Large intestine (tissue), 12 donors: ENCODE measurements around the gene CACNA1S. TPM values are rescaled to one million over a fixed set of nuclear protein-coding genes. Genes with fewer than 3 reads are reported as not detected.

ENCODE experiments used
- DNase-seq, 2 donors: peaks; one replicate each; pipeline versions ENCODE4 v3.0.0 to v3.0.0-alpha.2; 2013
- H3K27ac ChIP-seq: one replicate; pipeline ENCODE4 v1.5.1; 2013; ENCODE audit warnings: low read length
- H3K27me3 ChIP-seq: 2 replicates; pipeline ENCODE4 v1.6.1; 2013; ENCODE audit warnings: low read length; ENCODE audit not compliant: control insufficient read depth, insufficient read depth
- H3K36me3 ChIP-seq: 2 replicates; pipeline ENCODE4 v1.6.1; 2013; ENCODE audit warnings: low read length; ENCODE audit not compliant: control insufficient read depth, insufficient read depth
- H3K4me1 ChIP-seq: one replicate; pipeline ENCODE4 v1.6.1; 2013; ENCODE audit warnings: low read length; ENCODE audit not compliant: control insufficient read depth, insufficient read depth
- H3K4me3 ChIP-seq: one replicate; pipeline ENCODE4 v1.5.1; 2013; ENCODE audit warnings: low read length
- H3K9me3 ChIP-seq: one replicate; pipeline ENCODE4 v1.6.1; 2013; ENCODE audit warnings: mild to moderate bottlenecking, low read depth, low read length, moderate library complexity; ENCODE audit not compliant: control insufficient read depth
- WGBS: methylation state at CpG from one replicate; pipeline ENCODE4 v1.1.5; 2013; ENCODE audit warnings: low lambda C conversion rate; ENCODE audit not compliant: insufficient coverage; 5-methylcytosine and 5-hydroxymethylcytosine counted together
- long read RNA-seq, 11 donors: transcript quantifications; one replicate each; lab custom pipeline, GENCODE V29; 2026
- polyA plus RNA-seq: library from polyadenylated mRNA; unstranded; fragments of 120-200 nt; gene quantifications from one replicate; pipeline ENCODE4 v1.2.1, GENCODE V29; 2013

Gene CACNA1S
- polyA plus RNA-seq, result 0.15 TPM
- long read RNA-seq, donor 1, result 0 reads
- long read RNA-seq, donor 2, result 0 reads
- long read RNA-seq, donor 3, result 0 reads
- long read RNA-seq, donor 4, result 0 reads
- long read RNA-seq, donor 5, result 0 reads
- long read RNA-seq, donor 6, result 0 reads
- long read RNA-seq, donor 7, result 0 reads
- long read RNA-seq, donor 8, result 0 reads
- long read RNA-seq, donor 9, result 0 reads
- long read RNA-seq, donor 10, result 0 reads
- long read RNA-seq, donor 11, result 0 reads

DNA sequence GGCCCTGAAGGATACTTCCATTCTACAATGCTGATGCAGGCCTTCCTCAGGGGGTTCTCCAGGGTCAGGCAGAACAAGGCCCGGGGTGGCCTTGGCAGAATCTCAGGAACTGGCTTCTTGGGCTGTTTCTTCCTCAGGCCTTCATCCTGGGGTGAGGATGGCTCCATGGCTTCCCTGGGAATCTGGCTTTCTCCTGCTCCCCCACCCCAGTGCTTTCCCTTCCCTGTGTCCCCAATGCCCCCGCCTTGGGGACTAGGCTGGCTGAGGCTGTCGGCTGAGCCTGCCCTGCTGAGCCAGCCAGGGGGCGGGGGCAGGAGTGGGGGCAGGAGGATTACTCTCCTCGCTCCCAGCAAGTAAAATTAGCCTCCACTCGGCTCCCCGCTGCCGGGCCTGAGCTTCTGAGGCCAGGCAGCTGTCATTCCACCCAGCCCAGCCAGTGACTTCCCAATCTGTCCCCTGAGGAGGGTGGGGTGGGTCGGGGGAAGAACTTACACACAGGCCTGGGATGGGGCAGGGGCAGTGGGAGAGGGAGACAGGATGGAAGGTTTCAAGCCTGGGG lies at the start of gene CACNA1S:
TSS of gene CACNA1S (minus strand) at position 254 of the 559 bp plus-strand sequence. CDS start at position 167, 87 bp downstream.
- Histone ChIP-seq H3K36me3 (no peaks in the 10 kb centered on the region), H3K4me1 (peaks cover 17% of the 10 kb centered on the region), H3K9me3 (peaks cover 3% of the 10 kb centered on the region), H3K27me3 (peaks cover 15% of the 10 kb centered on the region), H3K27ac (no peak within 1 kb of the TSS), H3K4me3 (no peak within 1 kb of the TSS)
- no CpG with 5 or more reads among the region's 9 CpGs for WGBS
- no peak for DNase-seq

DNA sequence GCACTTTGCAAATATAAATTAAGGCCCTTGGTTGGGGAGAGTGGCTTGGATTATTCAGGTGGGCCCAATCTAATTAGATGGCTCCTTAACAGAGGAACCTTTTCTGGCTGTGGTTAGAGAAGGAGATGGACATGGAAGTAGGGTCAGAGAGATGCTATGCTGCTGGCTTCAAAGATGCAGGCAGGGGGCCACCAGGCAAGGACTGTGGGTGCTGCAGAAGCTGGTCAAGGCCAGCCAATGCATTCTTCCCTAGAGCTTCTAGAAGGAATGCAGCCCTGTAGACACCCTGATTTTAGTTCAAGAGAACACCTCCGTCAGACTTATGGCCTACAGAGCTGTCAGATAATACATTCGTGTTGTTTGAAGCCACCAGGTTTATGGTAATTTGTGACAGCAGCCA lies 45.7 kb upstream of the CACNA1S start:
- Histone ChIP-seq H3K27me3 (peaks cover 2% of the 10 kb centered on the region), H3K36me3 (no peaks in the 10 kb centered on the region), H3K4me1 (peaks cover 8% of the 10 kb centered on the region), H3K9me3 (no peaks in the 10 kb centered on the region), H3K27ac (no peak overlapping the region), H3K4me3 (no peak overlapping the region)
- 100% methylated on average over 1 of the region's 2 CpGs for WGBS
- DNase-seq, result no peak

- peaks cover 2% of the 10 kb centered on the region for H3K27me3 ChIP-seq
- no peak for DNase-seq
Observed at GRCh38 chr1:201156819-201157218, 44.6 kb upstream of the CACNA1S start.

DNA sequence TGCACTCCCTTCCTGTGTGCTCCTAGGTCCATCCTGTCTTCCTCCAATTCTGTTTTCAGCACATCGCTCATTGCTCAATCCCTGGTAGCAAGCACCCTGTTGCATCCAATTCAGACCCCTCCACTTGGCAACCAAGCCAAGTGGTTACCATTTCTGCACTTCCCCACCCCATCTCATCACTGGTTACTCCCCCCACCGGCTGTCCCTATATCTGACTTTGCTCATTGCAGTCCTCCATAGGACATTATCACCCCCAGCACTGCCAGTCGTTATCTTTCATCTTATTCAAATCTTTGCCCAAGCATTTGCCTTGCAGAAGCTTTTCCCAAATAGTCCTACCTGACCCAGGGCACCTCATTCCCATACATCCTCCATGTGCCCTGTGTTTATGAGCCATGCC lies 44.1 kb upstream of the CACNA1S start:
- no peak overlapping the region for H3K27ac ChIP-seq
- peaks cover 2% of the 10 kb centered on the region for H3K27me3 ChIP-seq
- peaks cover 8% of the 10 kb centered on the region for H3K4me1 ChIP-seq
- no peaks in the 10 kb centered on the region for H3K9me3 ChIP-seq
- DNase-seq, result no peak
- no peak overlapping the region for H3K4me3 ChIP-seq
- 59% methylated on average over 2 of the region's 3 CpGs for WGBS
- H3K36me3 ChIP-seq, result peaks cover 5% of the 10 kb centered on the region

More at GRCh38 chr1:201156819-201157218, 44.6 kb upstream of the CACNA1S start:
- no peak overlapping the region for H3K4me3 ChIP-seq
- no peak overlapping the region for H3K27ac ChIP-seq
- H3K36me3 ChIP-seq, result peaks cover 1% of the 10 kb centered on the region
- H3K4me1 ChIP-seq, result peaks cover 8% of the 10 kb centered on the region
- H3K9me3 ChIP-seq, result no peaks in the 10 kb centered on the region

DNA sequence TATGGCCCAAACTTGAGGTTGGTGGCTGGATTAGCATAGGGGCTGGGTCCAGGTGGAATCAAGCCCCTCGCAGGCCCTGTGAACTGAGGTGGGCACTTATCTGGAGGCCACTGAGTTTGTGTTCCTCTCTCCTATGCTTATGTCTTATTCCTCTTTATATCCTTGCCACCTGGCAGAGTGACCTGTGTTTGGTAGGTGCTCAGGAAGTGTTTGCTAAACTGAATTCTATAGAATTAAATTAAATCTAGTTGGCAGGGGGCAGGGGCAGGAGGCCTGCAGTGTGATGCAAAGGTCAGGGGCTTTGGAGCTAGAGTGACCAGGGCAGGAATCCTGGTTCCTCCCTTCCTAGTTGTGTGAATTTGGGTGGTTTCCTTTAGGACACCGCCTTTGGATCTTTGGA lies 43.1 kb upstream of the CACNA1S start:
- Histone ChIP-seq H3K36me3 (peaks cover 13% of the 10 kb centered on the region), H3K4me1 (peaks cover 8% of the 10 kb centered on the region), H3K4me3 (no peak overlapping the region), H3K27ac (no peak overlapping the region), H3K9me3 (no peaks in the 10 kb centered on the region), H3K27me3 (peaks cover 2% of the 10 kb centered on the region)
- WGBS, result no CpG with 5 or more reads among the region's 2 CpGs
- DNase-seq, result no peak

GRCh38 chr1:201154389-201155165 lies 42.4 kb upstream of the CACNA1S start, which contains the start of gene TMEM9:
Gene TMEM9 (minus strand): TSS chr1:201154474. CDS start chr1:201153923, 551 bp downstream.
- H3K36me3 ChIP-seq, result peaks cover 19% of the 10 kb centered on the region

GRCh38 chr1:201153474-201154388 lies 41.5 kb upstream of the CACNA1S start:
- H3K4me3 ChIP-seq, result peak overlapping the region; percentile 79
- WGBS, result 17% methylated on average over 1 of the region's 37 CpGs
- peaks cover 2% of the 10 kb centered on the region for H3K27me3 ChIP-seq
- H3K36me3 ChIP-seq, result peaks cover 23% of the 10 kb centered on the region
- no peak overlapping the region for H3K27ac ChIP-seq
- peaks cover 8% of the 10 kb centered on the region for H3K4me1 ChIP-seq
- H3K9me3 ChIP-seq, result no peaks in the 10 kb centered on the region
- no peak for DNase-seq

More at GRCh38 chr1:201154389-201155165, 42.4 kb upstream of the CACNA1S start, which contains the start of gene TMEM9:
- H3K4me1 ChIP-seq, result peaks cover 8% of the 10 kb centered on the region
- H3K27me3 ChIP-seq, result peaks cover 2% of the 10 kb centered on the region
- H3K9me3 ChIP-seq, result no peaks in the 10 kb centered on the region
- DNase-seq, result peak; percentile 96 to 97
- no peak within 1 kb of the TSS for H3K27ac ChIP-seq
- no CpG with 5 or more reads among the region's 31 CpGs for WGBS
- H3K4me3 ChIP-seq, result peak within 1 kb of the TSS; percentile 79

- peak; percentile 28 to 36 for DNase-seq
- Histone ChIP-seq H3K9me3 (no peaks in the 10 kb centered on the region), H3K27ac (no peak overlapping the region), H3K4me1 (peaks cover 4% of the 10 kb centered on the region), H3K4me3 (no peak overlapping the region), H3K27me3 (no peaks in the 10 kb centered on the region), H3K36me3 (peaks cover 57% of the 10 kb centered on the region)
- WGBS, result no CpG with 5 or more reads among the region's 4 CpGs
Observed at GRCh38 chr1:201149400-201149799, 37.2 kb upstream of the CACNA1S start.

GRCh38 chr1:201147396-201148015 lies 35.3 kb upstream of the CACNA1S start:
- peaks cover 75% of the 10 kb centered on the region for H3K36me3 ChIP-seq
- 93% methylated on average over 3 of the region's 13 CpGs for WGBS

More at GRCh38 chr1:201147396-201148015, 35.3 kb upstream of the CACNA1S start:
- no peak for DNase-seq
- Histone ChIP-seq H3K4me1 (no peaks in the 10 kb centered on the region), H3K4me3 (no peak overlapping the region), H3K27ac (no peak overlapping the region), H3K27me3 (no peaks in the 10 kb centered on the region), H3K9me3 (no peaks in the 10 kb centered on the region)
